Endothelial cell of umbilical vein (primary cell): Measurements from ENCODE around the gene CD79B. TPM values are rescaled to one million over a fixed set of nuclear protein-coding genes. Genes with fewer than 3 reads are reported as not detected.

Source experiments
- BruUV-seq: library from RNA; stranded (reverse); fragments of 400-500 nt; replicated peaks from 2 replicates; lab custom pipeline; 2021; lab: Mats Ljungman, UMichigan
- CTCF ChIA-PET: fragments of 300-600, 350-600 bp; sonication (Branson Sonifier 250); formaldehyde crosslinking; loops from one replicate; lab custom pipeline; 2021; ENCODE audit warnings: antibody characterized with exemption, inconsistent platforms; lab: Charles Lee
- POLR2A ChIA-PET: fragments of 300-600, 350-600 bp; sonication (Branson Sonifier 250); formaldehyde crosslinking; loops from one replicate; lab custom pipeline; 2021; ENCODE audit warnings: antibody characterized with exemption, inconsistent platforms; lab: Charles Lee
- DNase-seq: peaks from one replicate; pipeline ENCODE4 v3.0.0-alpha.2; 2011; ENCODE audit warnings: low read depth, low spot score
- FAIRE-seq: peaks from 2 replicates; lab custom pipeline; 2011; peaks lifted over from hg19 to GRCh38; lab: Jason Lieb, UNC
- H2AFZ ChIP-seq: 2 replicates; pipeline ENCODE4 v1.6.0; 2012; ENCODE audit warnings: low read depth, low read length, control low read depth, inconsistent platforms
- H3K27ac ChIP-seq: 2 replicates; pipeline ENCODE4 v1.5.1; 2011; ENCODE audit warnings: low read depth, mild to moderate bottlenecking, control low read depth, low read length, moderate library complexity; ENCODE audit not compliant: insufficient read depth
- H3K27me3 ChIP-seq, 2 experiments: 2 replicates each; pipeline versions ENCODE4 v1.6.0 to v1.6.1; 2011; ENCODE audit warnings: low read length in 2 of 2, mixed read lengths in 1 of 2; ENCODE audit not compliant: control insufficient read depth in 2 of 2, insufficient read depth in 2 of 2
- H3K36me3 ChIP-seq, 2 experiments: 2 replicates in 1 of 2; 3 replicates in 1 of 2; pipeline ENCODE4 v1.5.1; 2011; ENCODE audit warnings: low read length in 2 of 2, mild to moderate bottlenecking in 1 of 2, moderate library complexity in 1 of 2; ENCODE audit not compliant: control insufficient read depth in 2 of 2, insufficient read depth in 2 of 2; ENCODE audit errors: extremely low read depth in 1 of 2
- H3K4me1 ChIP-seq: 3 replicates; pipeline ENCODE4 v1.5.1; 2011; ENCODE audit warnings: mild to moderate bottlenecking, low read length; ENCODE audit not compliant: control insufficient read depth, insufficient read depth; ENCODE audit errors: extremely low read depth
- H3K4me2 ChIP-seq: 2 replicates; pipeline ENCODE4 v1.6.1; 2011; ENCODE audit warnings: low read length, control low read depth, mixed read lengths; ENCODE audit not compliant: insufficient read depth
- H3K4me3 ChIP-seq, 3 experiments: fragments of 200-600 bp in 1 of 3; sonication (generic), shearing (Covaris generic) in 1 of 3; replicated peaks in 1 of 3; 2 replicates each; pipeline ENCODE4 v1.5.1; 2011 to 2016; ENCODE audit warnings: control low read depth in 3 of 3, low read length in 3 of 3, mild to moderate bottlenecking in 2 of 3, inconsistent platforms in 1 of 3, low read depth in 1 of 3, moderate library complexity in 1 of 3; ENCODE audit not compliant: insufficient read depth in 1 of 3
- H3K79me2 ChIP-seq: 2 replicates; pipeline ENCODE4 v1.6.0; 2012; ENCODE audit warnings: low read length, inconsistent platforms; ENCODE audit not compliant: control insufficient read depth, insufficient read depth
- H3K9ac ChIP-seq: replicated peaks from 2 replicates; pipeline ENCODE3; 2011; ENCODE audit warnings: low read length, control low read depth; ENCODE audit not compliant: insufficient read depth; ENCODE audit errors: extremely low read depth
- H3K9me1 ChIP-seq: replicated peaks from 3 replicates; pipeline ENCODE4 v1.6.0; 2011; ENCODE audit warnings: mild to moderate bottlenecking, low read length; ENCODE audit not compliant: control insufficient read depth, insufficient read depth; ENCODE audit errors: extremely low read depth
- H3K9me3 ChIP-seq: replicated peaks from 2 replicates; pipeline ENCODE4 v1.5.1; 2012; ENCODE audit warnings: low read length, inconsistent platforms; ENCODE audit not compliant: control insufficient read depth, insufficient read depth
- H4K20me1 ChIP-seq: replicated peaks from 2 replicates; pipeline ENCODE3; 2011; ENCODE audit warnings: mild to moderate bottlenecking, low read length; ENCODE audit not compliant: control insufficient read depth, insufficient read depth; ENCODE audit errors: extremely low read depth
- EZH2 ChIP-seq: IDR thresholded peaks from 2 replicates; pipeline ENCODE4 v1.6.1; 2012; ENCODE audit warnings: borderline replicate concordance, low read depth, mild to moderate bottlenecking, moderate library complexity, low read length, inconsistent platforms; ENCODE audit not compliant: severe bottlenecking
- FOS ChIP-seq: IDR thresholded peaks from 2 replicates; pipeline ENCODE4 v1.6.1; 2011; ENCODE audit warnings: mild to moderate bottlenecking, low read length, moderate library complexity, borderline replicate concordance; ENCODE audit not compliant: insufficient read depth
- GATA2 ChIP-seq: IDR thresholded peaks from 2 replicates; pipeline ENCODE4 v1.7.0; 2011; ENCODE audit warnings: low read depth, mild to moderate bottlenecking, moderate library complexity, mixed read lengths, low read length; ENCODE audit not compliant: insufficient read length, insufficient read depth
- JUN ChIP-seq: IDR thresholded peaks from 2 replicates; pipeline ENCODE4 v1.6.1; 2011; ENCODE audit warnings: borderline replicate concordance, low read depth; ENCODE audit not compliant: insufficient read length, insufficient read depth
- MYC ChIP-seq: IDR thresholded peaks from one replicate; pipeline ENCODE4 v1.6.1; 2011; ENCODE audit warnings: mild to moderate bottlenecking, low read depth, low read length
- POLR2A ChIP-seq: IDR thresholded peaks from 2 replicates; pipeline ENCODE4 v1.6.1; 2012; ENCODE audit warnings: low read depth, mild to moderate bottlenecking, control low read depth, low read length
- POLR2AphosphoS5 ChIP-seq: IDR thresholded peaks from 2 replicates; pipeline ENCODE4 v1.6.1; 2012; ENCODE audit warnings: low read depth, mild to moderate bottlenecking, control low read depth, low read length, moderate library complexity; ENCODE audit not compliant: insufficient read depth
- dilution Hi-C: fragments of 300-500 bp; cut with MboI; formaldehyde crosslinking; loops from one replicate; pipeline ENCODE4 v1.15.0; 2019; ENCODE audit warnings: low sequenced_read_pairs; ENCODE audit not compliant: extremely low pct_ligation_motif_present
- intact Hi-C: fragments of 100-400 bp; cut with micrococcal nuclease; formaldehyde crosslinking; loops from one replicate; pipeline ENCODE4 v1.10.0; 2022
- polyA plus RNA-seq, 4 experiments: library from polyadenylated mRNA; depleted of rRNA in 3 of 4; stranded (reverse) in 3 of 4; unstranded in 1 of 4; fragments of >200 nt; gene quantifications; 2 replicates each; pipeline versions ENCODE4 v1.2.1 to v1.2.3, GENCODE V29; 2011 to 2012; ENCODE audit warnings: missing spikeins in 1 of 4
- total RNA-seq: library from RNA; stranded (reverse); gene quantifications from 2 replicates; pipeline ENCODE4 v1.2.3, GENCODE V29; 2021
- TF ChIP-seq, protein P1 (sequence below), 2 donors: IDR thresholded peaks; 1 replicate in 1 of 2; 2 replicates in 1 of 2; pipeline ENCODE4 v1.5.1; 2011; ENCODE audit warnings: low read length in 2 of 2, mild to moderate bottlenecking in 2 of 2, moderate library complexity in 2 of 2, control low read depth in 1 of 2, inconsistent platforms in 1 of 2, low read depth in 1 of 2; ENCODE audit not compliant: insufficient read depth in 1 of 2; ENCODE audit errors: extremely low read depth in 1 of 2
- TF ChIP-seq, protein P2 (sequence below): IDR thresholded peaks from 2 replicates; pipeline ENCODE4 v1.6.1; 2011; ENCODE audit not compliant: insufficient read depth, insufficient read length

The CD79B gene
- total and polyA plus RNA-seq, 2 donors (not counting 3 experiments of a cell fraction or from before 2014, with no cell fraction given), result 2.1 to 3.9 TPM

DNA sequence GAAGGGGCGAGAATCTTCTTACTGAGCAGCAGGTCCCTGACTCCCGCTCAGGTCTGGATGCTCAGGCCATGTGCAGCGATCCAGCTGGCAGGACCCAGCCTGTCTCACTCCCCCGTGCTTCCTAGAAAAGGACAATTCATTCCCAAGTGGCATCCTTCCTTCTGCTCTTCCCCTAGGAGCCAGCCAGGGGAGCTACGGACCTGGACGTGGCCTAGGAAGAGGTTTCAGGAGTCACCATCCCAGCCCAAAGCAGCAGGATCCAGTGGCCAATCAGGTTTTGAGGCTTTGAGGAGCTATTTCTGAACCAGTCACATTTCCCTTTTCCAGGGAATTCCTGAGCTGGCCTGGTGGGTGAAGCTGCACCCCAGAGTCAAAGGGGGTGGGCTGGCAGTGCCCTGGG, 7.8 kb upstream of the CD79B start:
- no TSS peak for BruUV-seq
- dilution Hi-C loops, result no loop called here
- no peak overlapping the region for H3K9ac ChIP-seq
- TF ChIP-seq JUN, result no peak
- no peak for TF ChIP-seq GATA2
- no peak for TF ChIP-seq EZH2
- TF ChIP-seq, protein P1, sequence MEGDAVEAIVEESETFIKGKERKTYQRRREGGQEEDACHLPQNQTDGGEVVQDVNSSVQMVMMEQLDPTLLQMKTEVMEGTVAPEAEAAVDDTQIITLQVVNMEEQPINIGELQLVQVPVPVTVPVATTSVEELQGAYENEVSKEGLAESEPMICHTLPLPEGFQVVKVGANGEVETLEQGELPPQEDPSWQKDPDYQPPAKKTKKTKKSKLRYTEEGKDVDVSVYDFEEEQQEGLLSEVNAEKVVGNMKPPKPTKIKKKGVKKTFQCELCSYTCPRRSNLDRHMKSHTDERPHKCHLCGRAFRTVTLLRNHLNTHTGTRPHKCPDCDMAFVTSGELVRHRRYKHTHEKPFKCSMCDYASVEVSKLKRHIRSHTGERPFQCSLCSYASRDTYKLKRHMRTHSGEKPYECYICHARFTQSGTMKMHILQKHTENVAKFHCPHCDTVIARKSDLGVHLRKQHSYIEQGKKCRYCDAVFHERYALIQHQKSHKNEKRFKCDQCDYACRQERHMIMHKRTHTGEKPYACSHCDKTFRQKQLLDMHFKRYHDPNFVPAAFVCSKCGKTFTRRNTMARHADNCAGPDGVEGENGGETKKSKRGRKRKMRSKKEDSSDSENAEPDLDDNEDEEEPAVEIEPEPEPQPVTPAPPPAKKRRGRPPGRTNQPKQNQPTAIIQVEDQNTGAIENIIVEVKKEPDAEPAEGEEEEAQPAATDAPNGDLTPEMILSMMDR (IDR thresholded peaks at IDR 0.05; ENCODE audit: extremely low read depth in 1 of 2, insufficient read depth in 1 of 2, low read depth in 1 of 2, low read length in 2 of 2), result no peak
- TF ChIP-seq POLR2A, result no peak
- TF ChIP-seq MYC, result no peak
- TF ChIP-seq, protein P2, sequence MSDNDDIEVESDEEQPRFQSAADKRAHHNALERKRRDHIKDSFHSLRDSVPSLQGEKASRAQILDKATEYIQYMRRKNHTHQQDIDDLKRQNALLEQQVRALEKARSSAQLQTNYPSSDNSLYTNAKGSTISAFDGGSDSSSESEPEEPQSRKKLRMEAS, result no peak
- no peak for TF ChIP-seq FOS
- no peak for TF ChIP-seq POLR2AphosphoS5
- H3K27ac ChIP-seq, result no peak overlapping the region
- DNase-seq (no peak), FAIRE-seq (no peak)
- no peaks in the 10 kb centered on the region for H3K36me3 ChIP-seq
- H3K4me3 ChIP-seq, result no peak overlapping the region
- no peak overlapping the region for H3K4me2 ChIP-seq
- CTCF ChIA-PET, result interaction anchor here (0.7 to 1.9 kb wide), 6 partner anchors 12 to 194 kb away, joined by 3 to 9 read pairs (median 4); partner anchors contain the start of gene GH1
- H3K9me3 ChIP-seq, result no peaks in the 10 kb centered on the region
- H3K4me1 ChIP-seq, result no peaks in the 10 kb centered on the region
- intact Hi-C loops, result no loop called here
- POLR2A ChIA-PET, result no interaction called here
- H4K20me1 ChIP-seq, result no peaks in the 10 kb centered on the region
- H2AFZ ChIP-seq, result no peak overlapping the region
- no peaks in the 10 kb centered on the region for H3K27me3 ChIP-seq
- no peaks in the 10 kb centered on the region for H3K79me2 ChIP-seq
- no peaks in the 10 kb centered on the region for H3K9me1 ChIP-seq
